Right lobe of liver (tissue), 4 donors: ENCODE data around the gene GPRC5C.

Experiments used
- CTCF ChIP-seq, 4 donors: fragments of 200-600 bp in 3 of 4; fragments of 450-650 bp in 1 of 4; IDR thresholded peaks; one replicate each; pipeline versions ENCODE4 v1.5.1 to v1.8.0; 2016 to 2022; ENCODE audit warnings: antibody characterized with exemption in 4 of 4, mild to moderate bottlenecking in 2 of 4
- POLR2A ChIP-seq: fragments of 450-650 bp; IDR thresholded peaks from one replicate; pipeline ENCODE4 v1.6.1; 2017; ENCODE audit warnings: antibody characterized with exemption, mild to moderate bottlenecking
- donor health status: DM: no; HTN: no; CAD: no.
- donor health status: DM: no; HTN: no; CAD: no.
- donor health status: DM: no; HTN: yes; CAD: no.

- TF ChIP-seq CTCF (IDR thresholded peaks at IDR 0.05): no peak
- peak; percentile 1 for TF ChIP-seq POLR2A
Observed at GRCh38 chr17:74466828-74467184, 34.9 kb downstream of the GPRC5C start.
